22Rv1 (cell line): ENCODE results near the gene FBXO8.

ENCODE experiments used
- ZFX ChIP-seq: fragments of 450-650 bp; IDR thresholded peaks from 2 replicates; pipeline ENCODE4 v1.6.1; 2017; ENCODE audit warnings: antibody characterized with exemption, borderline replicate concordance
- TF ChIP-seq, protein P1 (sequence below): fragments of 450-650 bp; IDR thresholded peaks from 2 replicates; pipeline ENCODE4 v1.5.1; 2017; ENCODE audit warnings: mild to moderate bottlenecking

DNA sequence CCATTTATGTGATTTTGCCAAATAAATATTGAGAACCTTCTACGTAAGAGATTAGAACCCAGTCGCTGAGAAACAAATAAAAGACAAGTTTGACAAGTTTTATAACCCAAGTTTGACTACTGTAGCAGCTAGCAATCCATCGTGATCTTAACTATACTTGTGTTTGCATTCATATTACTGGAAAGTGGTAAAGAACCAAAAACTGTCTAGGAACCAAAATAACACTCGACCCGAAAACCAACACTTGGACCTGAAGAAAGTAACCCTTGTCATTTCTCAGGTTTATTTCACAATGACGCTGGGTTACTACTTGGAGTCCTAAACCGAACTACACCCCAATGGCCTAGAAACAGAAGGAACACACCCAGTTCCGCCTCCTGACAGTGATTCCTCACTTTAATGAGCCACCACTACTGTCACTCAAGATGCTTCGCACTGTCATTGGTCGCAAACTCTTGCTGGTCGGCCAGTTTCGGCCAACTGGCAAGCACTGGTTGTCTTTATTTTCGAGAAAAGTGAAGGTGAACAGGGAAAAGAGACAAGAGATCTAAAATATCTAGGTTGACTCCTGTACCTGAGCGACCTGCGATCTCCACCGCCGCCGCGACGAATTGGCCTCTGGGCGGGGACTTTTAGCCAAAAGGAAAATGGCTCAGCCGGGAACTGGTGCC is 496 bp downstream of the FBXO8 start:
- TF ChIP-seq, protein P1, sequence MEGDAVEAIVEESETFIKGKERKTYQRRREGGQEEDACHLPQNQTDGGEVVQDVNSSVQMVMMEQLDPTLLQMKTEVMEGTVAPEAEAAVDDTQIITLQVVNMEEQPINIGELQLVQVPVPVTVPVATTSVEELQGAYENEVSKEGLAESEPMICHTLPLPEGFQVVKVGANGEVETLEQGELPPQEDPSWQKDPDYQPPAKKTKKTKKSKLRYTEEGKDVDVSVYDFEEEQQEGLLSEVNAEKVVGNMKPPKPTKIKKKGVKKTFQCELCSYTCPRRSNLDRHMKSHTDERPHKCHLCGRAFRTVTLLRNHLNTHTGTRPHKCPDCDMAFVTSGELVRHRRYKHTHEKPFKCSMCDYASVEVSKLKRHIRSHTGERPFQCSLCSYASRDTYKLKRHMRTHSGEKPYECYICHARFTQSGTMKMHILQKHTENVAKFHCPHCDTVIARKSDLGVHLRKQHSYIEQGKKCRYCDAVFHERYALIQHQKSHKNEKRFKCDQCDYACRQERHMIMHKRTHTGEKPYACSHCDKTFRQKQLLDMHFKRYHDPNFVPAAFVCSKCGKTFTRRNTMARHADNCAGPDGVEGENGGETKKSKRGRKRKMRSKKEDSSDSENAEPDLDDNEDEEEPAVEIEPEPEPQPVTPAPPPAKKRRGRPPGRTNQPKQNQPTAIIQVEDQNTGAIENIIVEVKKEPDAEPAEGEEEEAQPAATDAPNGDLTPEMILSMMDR: no peak
- no peak for TF ChIP-seq ZFX
